ENCODE data around the gene CHID1. TPM values are rescaled to one million over a fixed set of nuclear protein-coding genes. Genes with fewer than 3 reads are reported as not detected.

The CHID1 gene
- total RNA-seq, 2 experiments from 2014 or later, result 69.8 to 72.0 TPM

GRCh38 chr11:829176-829846 lies 81.3 kb downstream of the CHID1 start:
- intact Hi-C loops (cut with micrococcal nuclease), result no loop called here
- H3K27me3 Mint-ChIP-seq, result peaks cover 41% of the 10 kb centered on the region
- peak overlapping the region; percentile 24 for H3K4me3 Mint-ChIP-seq
- H3K27ac Mint-ChIP-seq, result no peak overlapping the region
- CTCF ChIA-PET, result interaction anchor here (0.9 kb wide), 1 partner anchor 10 kb away, joined by 3 read pairs; the partner anchor contains the start of gene PNPLA2
- peaks cover 39% of the 10 kb centered on the region for H3K4me1 Mint-ChIP-seq (ENCODE audit: low read depth)
- no peak for DNase-seq
- ATAC-seq, result no peak
- TF ChIP-seq CTCF (IDR thresholded peaks at IDR 0.05), result no peak
- no peaks in the 10 kb centered on the region for H3K9me3 Mint-ChIP-seq
- peaks cover 10% of the 10 kb centered on the region for H3K36me3 Mint-ChIP-seq (ENCODE audit: low read depth)
- POLR2A ChIA-PET, result interaction anchor here (1.2 to 21.1 kb wide), 3 partner anchors 12 to 96 kb away, joined by 3 to 273 read pairs (median 81); partner anchors contain the start of genes AP2A2, PNPLA2, POLR2L and RPLP2

GRCh38 chr11:828506-829175 lies 82.0 kb downstream of the CHID1 start:
- ChIA-PET POLR2A (interaction anchor here (9.3 to 21.1 kb wide), 2 partner anchors 13 kb away, joined by 81 to 273 read pairs; partner anchors contain the start of genes PNPLA2, POLR2L, RPLP2 and TSPAN4), CTCF (interaction anchor here (0.9 to 1.3 kb wide), 2 partner anchors 10 to 14 kb away, joined by 3 read pairs; partner anchors contain the start of genes PNPLA2, POLR2L and TSPAN4)
- Mint-ChIP-seq H3K27ac (no peak overlapping the region), H3K4me3 (no peak overlapping the region), H3K4me1 (ENCODE audit: low read depth) (peaks cover 34% of the 10 kb centered on the region), H3K9me3 (no peaks in the 10 kb centered on the region), H3K27me3 (peaks cover 39% of the 10 kb centered on the region), H3K36me3 (ENCODE audit: low read depth) (peaks cover 11% of the 10 kb centered on the region)
- ATAC-seq, result no peak
- DNase-seq, result no peak
- intact Hi-C loops (cut with micrococcal nuclease), result no loop called here
- TF ChIP-seq CTCF (IDR thresholded peaks at IDR 0.05), result no peak

GRCh38 chr11:827897-828192 lies 82.8 kb downstream of the CHID1 start, which contains the start of gene CRACR2B:
CRACR2B (plus strand) TSS chr11:827919; CDS start chr11:828608, 689 bp downstream.
- intact Hi-C loops (cut with micrococcal nuclease), result no loop called here
- ChIA-PET CTCF (interaction anchor here (1.2 to 1.3 kb wide), 2 partner anchors 15 to 16 kb away, joined by 3 to 4 read pairs; partner anchors contain the start of genes POLR2L and TSPAN4), POLR2A (interaction anchor here (9.3 to 21.1 kb wide), 2 partner anchors 12 to 13 kb away, joined by 81 to 273 read pairs; partner anchors contain the start of genes PNPLA2, POLR2L, RPLP2 and TSPAN4)
- ATAC-seq, result no peak
- H3K9me3 Mint-ChIP-seq, result no peaks in the 10 kb centered on the region
- peaks cover 39% of the 10 kb centered on the region for H3K27me3 Mint-ChIP-seq
- no peak for TF ChIP-seq CTCF (IDR thresholded peaks at IDR 0.05)
- H3K4me3 Mint-ChIP-seq, result peak within 1 kb of the TSS; percentile 65
- H3K4me1 Mint-ChIP-seq (ENCODE audit: low read depth), result peaks cover 33% of the 10 kb centered on the region
- H3K27ac Mint-ChIP-seq, result no peak within 1 kb of the TSS
- DNase-seq, result peak; percentile 21
- peaks cover 13% of the 10 kb centered on the region for H3K36me3 Mint-ChIP-seq (ENCODE audit: low read depth)

- Mint-ChIP-seq H3K4me3 (peak overlapping the region; percentile 65), H3K27ac (no peak overlapping the region), H3K27me3 (peaks cover 39% of the 10 kb centered on the region), H3K36me3 (ENCODE audit: low read depth) (peaks cover 13% of the 10 kb centered on the region), H3K4me1 (ENCODE audit: low read depth) (peaks cover 33% of the 10 kb centered on the region), H3K9me3 (no peaks in the 10 kb centered on the region)
- intact Hi-C loops (cut with micrococcal nuclease), result no loop called here
- CTCF ChIA-PET, result interaction anchor here (1.2 to 1.3 kb wide), 2 partner anchors 16 to 17 kb away, joined by 3 to 4 read pairs; partner anchors contain the start of genes POLR2L and TSPAN4
- TF ChIP-seq CTCF (IDR thresholded peaks at IDR 0.05), result no peak
- POLR2A ChIA-PET, result interaction anchor here (9.3 to 21.1 kb wide), 2 partner anchors 11 to 14 kb away, joined by 81 to 273 read pairs; partner anchors contain the start of genes PNPLA2, POLR2L, RPLP2 and TSPAN4
- ATAC-seq, result peak; percentile 28
- DNase-seq, result peak; percentile 42
Observed at GRCh38 chr11:827146-827896, 83.3 kb downstream of the CHID1 start.

Data from activated CD8-positive, alpha-beta T cell treated with anti-CD3 and anti-CD28 coated beads for 36 hours (primary cell).